DND-41 (cell line): Measurements from ENCODE around the gene BMP7.

Source experiments
- ATAC-seq: fragments of 200-7000 bp; cut with Tn5 transposase; 3 replicates; pipeline ENCODE4 v1.9.1; 2021; ENCODE audit warnings: low read depth; ENCODE audit not compliant: insufficient read depth
- DNase-seq: peaks from one replicate; pipeline ENCODE4 v3.0.0-alpha.2; 2020
- H2AFZ ChIP-seq: 2 replicates; pipeline ENCODE4 v1.6.0; 2012; ENCODE audit warnings: low read depth, low read length
- H3K27ac ChIP-seq: 2 replicates; pipeline ENCODE4 v1.5.1; 2012; ENCODE audit warnings: low read length, inconsistent platforms
- H3K27me3 ChIP-seq: fragments of 200-600 bp; sonication (generic); 2 replicates; pipeline ENCODE4 v1.6.0; 2012; ENCODE audit warnings: low read length, mild to moderate bottlenecking, inconsistent platforms; ENCODE audit not compliant: insufficient read depth, poor library complexity
- H3K36me3 ChIP-seq: 2 replicates; pipeline ENCODE4 v1.5.1; 2012; ENCODE audit warnings: low read length, inconsistent platforms; ENCODE audit not compliant: insufficient read depth
- H3K4me1 ChIP-seq: 2 replicates; pipeline ENCODE4 v1.5.1; 2012; ENCODE audit warnings: mild to moderate bottlenecking, low read length; ENCODE audit not compliant: insufficient read depth
- H3K4me2 ChIP-seq: 2 replicates; pipeline ENCODE4 v1.6.0; 2012; ENCODE audit warnings: mild to moderate bottlenecking, moderate library complexity, low read length, inconsistent platforms; ENCODE audit not compliant: insufficient read depth
- H3K4me3 ChIP-seq, 2 experiments: fragments of 200-600 bp in 1 of 2; shearing (Covaris generic) in 1 of 2; 2 replicates each; pipeline ENCODE4 v1.5.1; 2012 to 2016; ENCODE audit warnings: inconsistent platforms in 2 of 2, low read length in 2 of 2, mild to moderate bottlenecking in 2 of 2, low read depth in 1 of 2, moderate library complexity in 1 of 2
- H3K79me2 ChIP-seq: 2 replicates; pipeline ENCODE4 v1.6.0; 2012; ENCODE audit warnings: low read length, inconsistent platforms; ENCODE audit not compliant: insufficient read depth
- H3K9ac ChIP-seq: 2 replicates; pipeline ENCODE4 v1.6.0; 2012; ENCODE audit warnings: low read depth, mild to moderate bottlenecking, inconsistent platforms, low read length, moderate library complexity
- H3K9me3 ChIP-seq: 2 replicates; pipeline ENCODE4 v1.5.1; 2012; ENCODE audit warnings: low read length, moderate library complexity, mild to moderate bottlenecking, inconsistent platforms; ENCODE audit not compliant: insufficient read depth, severe bottlenecking
- H4K20me1 ChIP-seq: 2 replicates; pipeline ENCODE4 v1.6.0; 2012; ENCODE audit warnings: low read length; ENCODE audit not compliant: insufficient read depth
- EZH2 ChIP-seq: IDR thresholded peaks from 3 replicates; pipeline ENCODE4 v1.6.1; 2012; ENCODE audit warnings: borderline replicate concordance, low read depth, mild to moderate bottlenecking, moderate library complexity, low read length, inconsistent platforms; ENCODE audit not compliant: severe bottlenecking
- TF ChIP-seq, protein P1 (sequence below): IDR thresholded peaks from 2 replicates; pipeline ENCODE4 v1.5.1; 2012; ENCODE audit warnings: borderline replicate concordance, low read length, moderate library complexity, mild to moderate bottlenecking; ENCODE audit not compliant: poor library complexity, severe bottlenecking; ENCODE audit errors: extremely low read depth

Gene BMP7

DNA sequence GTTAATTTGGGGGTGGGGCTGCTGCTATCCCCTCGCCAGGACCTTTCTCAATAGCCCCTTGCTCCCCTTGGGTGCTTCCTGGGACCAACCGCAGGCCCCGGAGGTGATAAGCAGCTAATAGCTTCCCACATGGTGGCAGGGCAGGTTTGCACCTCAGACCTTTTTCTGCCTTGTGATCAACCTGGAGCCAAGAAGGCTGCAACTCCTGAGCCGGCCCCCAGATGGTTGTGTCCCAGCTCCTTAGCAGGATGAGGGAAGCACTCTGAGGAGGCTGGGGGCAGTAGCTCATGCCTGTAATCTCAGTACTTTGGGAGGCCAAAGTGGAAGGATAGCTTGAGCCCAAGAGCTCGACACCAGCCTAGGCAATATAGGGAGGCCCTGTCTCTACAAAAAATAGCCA is 85.5 kb downstream of the BMP7 start:
- Histone ChIP-seq H3K27me3 (peaks cover 5% of the 10 kb centered on the region), H3K27ac (no peak overlapping the region), H3K4me2 (no peak overlapping the region), H4K20me1 (no peaks in the 10 kb centered on the region), H3K4me3 (no peak overlapping the region), H2AFZ (no peak overlapping the region), H3K9me3 (no peaks in the 10 kb centered on the region), H3K36me3 (no peaks in the 10 kb centered on the region), H3K9ac (no peak overlapping the region), H3K4me1 (no peaks in the 10 kb centered on the region), H3K79me2 (no peaks in the 10 kb centered on the region)
- DNase-seq (no peak), ATAC-seq (no peak)
- TF ChIP-seq, protein P1, sequence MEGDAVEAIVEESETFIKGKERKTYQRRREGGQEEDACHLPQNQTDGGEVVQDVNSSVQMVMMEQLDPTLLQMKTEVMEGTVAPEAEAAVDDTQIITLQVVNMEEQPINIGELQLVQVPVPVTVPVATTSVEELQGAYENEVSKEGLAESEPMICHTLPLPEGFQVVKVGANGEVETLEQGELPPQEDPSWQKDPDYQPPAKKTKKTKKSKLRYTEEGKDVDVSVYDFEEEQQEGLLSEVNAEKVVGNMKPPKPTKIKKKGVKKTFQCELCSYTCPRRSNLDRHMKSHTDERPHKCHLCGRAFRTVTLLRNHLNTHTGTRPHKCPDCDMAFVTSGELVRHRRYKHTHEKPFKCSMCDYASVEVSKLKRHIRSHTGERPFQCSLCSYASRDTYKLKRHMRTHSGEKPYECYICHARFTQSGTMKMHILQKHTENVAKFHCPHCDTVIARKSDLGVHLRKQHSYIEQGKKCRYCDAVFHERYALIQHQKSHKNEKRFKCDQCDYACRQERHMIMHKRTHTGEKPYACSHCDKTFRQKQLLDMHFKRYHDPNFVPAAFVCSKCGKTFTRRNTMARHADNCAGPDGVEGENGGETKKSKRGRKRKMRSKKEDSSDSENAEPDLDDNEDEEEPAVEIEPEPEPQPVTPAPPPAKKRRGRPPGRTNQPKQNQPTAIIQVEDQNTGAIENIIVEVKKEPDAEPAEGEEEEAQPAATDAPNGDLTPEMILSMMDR = no peak
- no peak for TF ChIP-seq EZH2

DNA sequence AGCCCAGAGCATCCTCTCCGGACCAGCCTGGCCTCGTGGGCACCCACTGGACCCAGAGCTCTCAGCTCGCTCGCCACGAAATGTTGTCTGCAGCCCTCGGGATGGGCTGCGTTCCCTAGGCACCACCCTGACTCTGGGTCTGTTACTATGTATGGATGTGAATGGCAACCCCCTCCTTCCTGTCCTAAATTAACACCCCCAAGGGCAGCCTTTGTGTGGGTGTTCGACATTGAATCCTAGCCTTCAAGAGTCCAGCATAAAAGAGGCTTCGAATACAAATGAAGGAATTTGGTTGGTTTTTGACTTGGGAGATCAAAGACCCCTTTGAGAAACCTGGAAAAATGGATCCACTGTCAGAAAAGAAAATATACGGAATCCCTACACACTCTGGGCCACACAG is 86.1 kb downstream of the BMP7 start:
- no peaks in the 10 kb centered on the region for H3K79me2 ChIP-seq
- H3K9ac ChIP-seq = no peak overlapping the region
- ATAC-seq (no peak), DNase-seq (no peak)
- no peak overlapping the region for H3K4me2 ChIP-seq
- H3K9me3 ChIP-seq = no peaks in the 10 kb centered on the region
- H3K36me3 ChIP-seq = no peaks in the 10 kb centered on the region
- TF ChIP-seq, protein P1 = no peak
- TF ChIP-seq EZH2 = no peak
- H4K20me1 ChIP-seq = no peaks in the 10 kb centered on the region
- peaks cover 5% of the 10 kb centered on the region for H3K27me3 ChIP-seq
- no peak overlapping the region for H3K27ac ChIP-seq
- H2AFZ ChIP-seq = no peak overlapping the region
- no peak overlapping the region for H3K4me3 ChIP-seq
- no peaks in the 10 kb centered on the region for H3K4me1 ChIP-seq

DNA sequence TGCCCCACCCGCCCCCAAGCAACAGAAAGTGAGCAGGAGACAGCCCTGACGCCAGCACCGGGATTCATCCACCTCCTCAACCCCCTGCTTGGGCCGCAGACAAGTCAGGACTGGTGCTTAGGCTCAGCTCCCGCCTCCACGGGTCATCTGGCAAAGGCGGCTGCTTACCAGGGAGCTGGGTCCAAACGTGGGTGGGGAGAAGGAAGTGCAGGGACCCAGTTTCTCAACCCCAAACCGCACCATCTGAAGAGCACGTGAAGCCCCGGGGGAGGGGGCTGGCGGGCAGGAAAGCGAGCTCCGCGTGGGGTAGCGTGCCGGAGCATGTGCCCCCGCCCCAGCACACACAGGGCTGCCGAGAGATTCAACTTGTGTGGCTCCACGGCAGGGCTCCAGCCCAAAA is 87.2 kb downstream of the BMP7 start:
- H3K79me2 ChIP-seq = no peaks in the 10 kb centered on the region
- no peak overlapping the region for H3K9ac ChIP-seq
- TF ChIP-seq EZH2 = no peak
- TF ChIP-seq, protein P1 = no peak
- H3K27me3 ChIP-seq = peaks cover 5% of the 10 kb centered on the region
- no peak overlapping the region for H3K4me3 ChIP-seq
- no peaks in the 10 kb centered on the region for H3K9me3 ChIP-seq
- no peak overlapping the region for H3K4me2 ChIP-seq
- ATAC-seq = peak; percentile 49; the same call in 2 of the 3 replicates
- no peaks in the 10 kb centered on the region for H3K4me1 ChIP-seq
- H4K20me1 ChIP-seq = no peaks in the 10 kb centered on the region
- H3K36me3 ChIP-seq = no peaks in the 10 kb centered on the region
- H2AFZ ChIP-seq = no peak overlapping the region
- peak; percentile 12 for DNase-seq
- no peak overlapping the region for H3K27ac ChIP-seq

DNA sequence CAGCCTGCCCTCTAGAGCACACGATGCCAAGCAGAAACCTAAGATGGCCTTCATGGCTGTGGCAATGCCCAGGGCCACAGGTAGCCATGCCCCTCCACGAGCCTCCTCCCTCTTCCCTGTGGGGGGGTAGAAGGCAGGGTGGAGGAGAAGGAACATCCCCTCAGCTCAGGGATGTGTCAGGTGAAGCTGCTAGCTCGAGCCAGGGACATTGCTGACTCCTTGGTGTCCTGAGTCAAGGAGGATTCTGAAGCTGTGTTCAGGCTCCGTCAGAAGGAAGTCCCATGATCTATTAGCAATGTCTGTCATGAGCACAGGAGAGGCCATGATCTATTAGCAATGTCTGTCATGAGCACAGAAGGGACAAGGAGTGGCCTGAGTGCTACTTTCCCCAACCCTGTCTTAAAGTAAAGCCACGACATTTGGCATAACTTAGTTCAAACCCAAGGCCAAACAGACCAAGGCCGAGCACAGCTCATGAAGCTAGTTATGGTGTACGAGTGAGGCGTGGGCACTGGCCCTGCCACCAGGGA is 87.8 kb downstream of the BMP7 start:
- Histone ChIP-seq H3K27me3 (peaks cover 5% of the 10 kb centered on the region), H4K20me1 (no peaks in the 10 kb centered on the region), H3K79me2 (no peaks in the 10 kb centered on the region), H2AFZ (no peak overlapping the region), H3K27ac (no peak overlapping the region), H3K4me1 (no peaks in the 10 kb centered on the region), H3K4me2 (no peak overlapping the region), H3K36me3 (no peaks in the 10 kb centered on the region), H3K9me3 (no peaks in the 10 kb centered on the region), H3K9ac (no peak overlapping the region), H3K4me3 (no peak overlapping the region)
- no peak for ATAC-seq
- TF ChIP-seq, protein P1 = no peak
- no peak for TF ChIP-seq EZH2
- no peak for DNase-seq
